PFSK-1 (cell line): Measurements from ENCODE around the gene RBPJL.

ENCODE experiments used
- FOXP2 ChIP-seq: optimal IDR thresholded peaks from 2 replicates; pipeline ENCODE3; 2011; ENCODE audit warnings: borderline replicate concordance, control low read depth, inconsistent platforms; ENCODE audit not compliant: insufficient read depth; ENCODE audit errors: extremely low read length, extremely low read depth
- POLR2AphosphoS5 ChIP-seq: IDR thresholded peaks from 2 replicates; pipeline ENCODE4 v1.6.1; 2012; ENCODE audit warnings: low read depth, mild to moderate bottlenecking, control low read depth, low read length, moderate library complexity
- TAF1 ChIP-seq: IDR thresholded peaks from 2 replicates; pipeline ENCODE4 v1.6.1; 2012; ENCODE audit warnings: low read length, control low read depth, borderline replicate concordance; ENCODE audit not compliant: insufficient read depth
- TF ChIP-seq, protein P1 (sequence below), 2 experiments: IDR thresholded peaks; 2 replicates each; pipeline versions ENCODE4 v1.6.1 to v1.8.0; 2011 to 2012; ENCODE audit warnings: low read depth in 2 of 2, low read length in 2 of 2, control low read depth in 1 of 2, inconsistent platforms in 1 of 2, mild to moderate bottlenecking in 1 of 2, moderate library complexity in 1 of 2; ENCODE audit not compliant: insufficient read depth in 1 of 2

DNA sequence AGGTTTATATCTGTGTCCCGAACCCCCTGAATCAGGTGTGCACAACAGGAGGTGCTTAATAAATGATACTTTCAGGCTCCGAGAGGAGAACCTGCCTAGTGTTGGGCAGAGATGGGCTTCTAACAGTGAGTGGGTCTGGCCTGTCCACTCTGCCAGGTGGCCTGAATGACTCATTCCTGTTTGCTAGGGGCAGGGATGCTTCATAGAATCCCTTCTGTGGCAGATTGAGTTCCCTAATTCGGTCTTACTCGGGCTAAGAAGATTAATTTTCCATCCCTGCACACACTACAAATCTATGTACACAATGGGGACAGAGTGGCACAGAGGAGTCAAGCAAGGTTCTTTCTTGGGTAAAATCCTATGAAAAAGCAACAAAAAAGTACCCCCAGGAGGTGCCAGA is 21.8 kb downstream of the RBPJL start:
- TF ChIP-seq TAF1 (no peak), POLR2AphosphoS5 (no peak), FOXP2 (no peak)
- TF ChIP-seq, protein P1, sequence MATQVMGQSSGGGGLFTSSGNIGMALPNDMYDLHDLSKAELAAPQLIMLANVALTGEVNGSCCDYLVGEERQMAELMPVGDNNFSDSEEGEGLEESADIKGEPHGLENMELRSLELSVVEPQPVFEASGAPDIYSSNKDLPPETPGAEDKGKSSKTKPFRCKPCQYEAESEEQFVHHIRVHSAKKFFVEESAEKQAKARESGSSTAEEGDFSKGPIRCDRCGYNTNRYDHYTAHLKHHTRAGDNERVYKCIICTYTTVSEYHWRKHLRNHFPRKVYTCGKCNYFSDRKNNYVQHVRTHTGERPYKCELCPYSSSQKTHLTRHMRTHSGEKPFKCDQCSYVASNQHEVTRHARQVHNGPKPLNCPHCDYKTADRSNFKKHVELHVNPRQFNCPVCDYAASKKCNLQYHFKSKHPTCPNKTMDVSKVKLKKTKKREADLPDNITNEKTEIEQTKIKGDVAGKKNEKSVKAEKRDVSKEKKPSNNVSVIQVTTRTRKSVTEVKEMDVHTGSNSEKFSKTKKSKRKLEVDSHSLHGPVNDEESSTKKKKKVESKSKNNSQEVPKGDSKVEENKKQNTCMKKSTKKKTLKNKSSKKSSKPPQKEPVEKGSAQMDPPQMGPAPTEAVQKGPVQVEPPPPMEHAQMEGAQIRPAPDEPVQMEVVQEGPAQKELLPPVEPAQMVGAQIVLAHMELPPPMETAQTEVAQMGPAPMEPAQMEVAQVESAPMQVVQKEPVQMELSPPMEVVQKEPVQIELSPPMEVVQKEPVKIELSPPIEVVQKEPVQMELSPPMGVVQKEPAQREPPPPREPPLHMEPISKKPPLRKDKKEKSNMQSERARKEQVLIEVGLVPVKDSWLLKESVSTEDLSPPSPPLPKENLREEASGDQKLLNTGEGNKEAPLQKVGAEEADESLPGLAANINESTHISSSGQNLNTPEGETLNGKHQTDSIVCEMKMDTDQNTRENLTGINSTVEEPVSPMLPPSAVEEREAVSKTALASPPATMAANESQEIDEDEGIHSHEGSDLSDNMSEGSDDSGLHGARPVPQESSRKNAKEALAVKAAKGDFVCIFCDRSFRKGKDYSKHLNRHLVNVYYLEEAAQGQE (IDR thresholded peaks at IDR 0.05; ENCODE audit: insufficient read depth in 1 of 2, low read depth in 2 of 2, low read length in 2 of 2), result no peak
